Putamen (tissue), 1 donor: ENCODE data around the gene CRIP2.

Experiments used
- DNase-seq: peaks from one replicate; pipeline ENCODE4 v3.0.0-alpha.2; 2016; ENCODE audit warnings: low spot score

Gene CRIP2

DNA sequence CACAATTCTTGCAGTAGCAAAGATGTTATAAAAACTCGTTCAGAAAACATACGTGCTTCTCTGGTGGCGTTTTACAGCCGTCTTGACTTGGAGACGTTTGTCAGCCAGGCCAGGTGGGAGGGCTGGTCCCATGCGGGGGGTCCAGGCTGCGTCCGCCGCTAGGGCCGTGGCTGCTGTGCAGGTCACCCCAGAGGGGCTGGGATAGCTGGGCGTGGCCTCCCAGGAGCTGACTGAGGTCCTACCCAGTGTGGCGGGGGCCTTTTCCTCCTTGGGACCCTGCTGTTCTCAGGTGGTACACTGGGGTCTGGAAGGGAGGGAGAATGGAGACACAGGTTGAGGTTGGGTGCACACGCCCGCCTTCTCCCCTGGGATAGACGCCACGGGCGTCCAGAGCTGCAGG is 29.8 kb upstream of the CRIP2 start:
- no peak for DNase-seq

DNA sequence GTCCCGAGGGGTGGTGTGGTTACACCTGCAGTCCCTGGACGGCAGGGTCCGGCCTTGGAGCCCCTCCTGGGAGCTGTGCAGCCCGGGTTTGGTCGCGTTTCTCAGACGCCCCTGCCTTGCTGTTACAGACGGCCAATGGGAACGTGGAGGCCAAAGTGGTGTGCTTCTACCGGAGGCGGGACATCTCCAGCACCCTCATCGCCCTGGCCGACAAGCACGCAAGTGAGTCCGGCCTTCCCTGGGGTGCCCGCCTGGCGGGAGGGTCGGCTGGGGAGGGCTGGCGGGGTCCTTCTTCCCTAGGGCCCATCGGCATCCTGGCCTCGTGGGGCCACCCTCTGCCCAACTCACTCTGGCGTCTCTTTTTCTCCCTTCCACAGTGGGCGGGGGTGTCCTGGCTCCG is 29.3 kb upstream of the CRIP2 start:
- no peak for DNase-seq

- DNase-seq, result no peak
Measured at GRCh38 chr14:105445901-105446845, 28.4 kb upstream of the CRIP2 start.

DNA sequence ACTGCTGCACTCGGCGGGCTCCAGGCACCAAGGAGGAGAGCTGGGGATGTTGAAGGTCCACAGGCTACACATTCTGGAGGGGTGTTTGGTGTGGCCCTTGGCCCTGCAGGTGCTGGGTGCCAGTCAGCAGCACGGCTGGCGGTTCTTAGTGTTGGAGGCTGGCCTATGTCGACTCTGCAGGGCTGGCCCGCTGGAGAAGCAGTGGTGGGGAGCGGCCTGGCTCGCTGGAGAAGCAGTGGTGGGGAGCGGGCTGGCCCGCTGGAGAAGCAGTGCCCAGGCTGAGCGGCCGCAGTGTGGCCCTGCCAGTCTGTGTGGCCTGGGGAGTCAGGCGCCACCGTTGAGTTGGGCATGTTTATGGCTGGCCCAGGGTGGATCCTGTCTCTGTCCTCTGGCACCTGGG is 27.6 kb upstream of the CRIP2 start:
- DNase-seq, result no peak

DNA sequence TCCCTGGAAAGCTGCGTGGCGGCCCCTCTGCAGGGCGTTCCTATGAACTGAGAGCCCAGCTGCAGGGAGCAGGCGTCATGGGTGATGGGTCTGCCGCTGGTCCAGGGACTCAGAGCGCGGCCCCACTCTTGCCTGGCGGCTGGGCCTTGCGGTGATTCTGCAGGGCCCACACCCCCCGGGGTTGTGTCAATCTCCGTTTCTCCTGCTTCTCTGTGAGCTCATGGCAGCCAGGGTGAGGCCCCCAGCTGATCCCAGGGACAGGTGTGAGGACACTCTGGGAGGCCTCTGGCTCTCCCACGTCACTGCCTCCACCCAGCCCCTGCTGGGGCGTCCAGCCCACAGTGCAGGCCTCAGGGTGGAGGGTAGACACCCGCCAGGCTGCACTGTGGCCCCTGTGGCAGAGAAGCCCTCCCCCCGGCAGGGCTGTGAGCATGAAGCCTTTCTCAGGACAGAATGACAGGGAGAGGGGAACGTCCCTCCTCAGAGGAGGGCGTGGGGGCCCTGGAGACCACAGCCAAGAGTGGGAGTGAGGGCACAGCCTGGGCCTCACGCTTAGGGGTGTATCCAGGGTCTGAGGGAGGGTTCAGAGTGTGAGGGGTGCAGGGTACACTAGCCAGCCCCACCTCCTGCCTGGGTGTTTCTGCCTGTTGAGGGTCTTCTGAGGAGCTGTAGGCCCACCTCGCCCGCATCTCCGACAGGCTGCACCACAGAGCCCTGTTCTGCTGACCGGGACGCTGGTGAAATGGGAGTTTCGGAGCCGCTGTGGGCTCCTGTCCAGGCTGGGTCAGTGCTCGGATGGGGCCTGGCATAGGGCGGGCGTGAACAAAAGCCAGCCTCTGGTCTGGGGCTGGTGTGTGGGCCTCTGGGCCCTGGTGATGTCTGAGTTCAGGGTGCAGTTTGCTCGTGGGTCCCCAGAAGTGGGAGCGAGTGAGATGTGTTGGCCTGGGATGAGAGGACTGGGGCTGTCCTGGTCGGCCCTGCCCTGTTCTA is 26.7 kb upstream of the CRIP2 start:
- no peak for DNase-seq

DNA sequence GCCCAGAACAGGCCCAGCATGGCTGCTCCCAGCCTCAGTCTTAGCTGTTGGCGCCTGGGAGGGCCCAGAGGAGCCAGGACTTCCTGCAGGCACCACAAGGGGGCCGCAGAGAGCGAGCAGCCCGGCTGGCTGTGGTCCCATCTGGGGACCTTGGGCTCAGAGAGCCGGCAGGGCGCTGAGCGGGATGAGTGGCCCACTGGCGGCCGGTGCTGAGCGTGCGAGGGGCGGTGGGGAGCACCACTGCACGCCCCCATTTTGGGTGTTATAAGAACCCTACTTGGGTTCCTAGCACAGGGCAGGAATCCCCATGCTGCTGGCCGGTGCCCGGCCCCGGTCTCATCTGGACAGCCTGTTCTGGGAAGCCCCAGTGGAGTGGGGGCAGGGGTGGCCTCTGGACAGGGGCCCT is 25.9 kb upstream of the CRIP2 start:
- peak; percentile 68 for DNase-seq

DNA sequence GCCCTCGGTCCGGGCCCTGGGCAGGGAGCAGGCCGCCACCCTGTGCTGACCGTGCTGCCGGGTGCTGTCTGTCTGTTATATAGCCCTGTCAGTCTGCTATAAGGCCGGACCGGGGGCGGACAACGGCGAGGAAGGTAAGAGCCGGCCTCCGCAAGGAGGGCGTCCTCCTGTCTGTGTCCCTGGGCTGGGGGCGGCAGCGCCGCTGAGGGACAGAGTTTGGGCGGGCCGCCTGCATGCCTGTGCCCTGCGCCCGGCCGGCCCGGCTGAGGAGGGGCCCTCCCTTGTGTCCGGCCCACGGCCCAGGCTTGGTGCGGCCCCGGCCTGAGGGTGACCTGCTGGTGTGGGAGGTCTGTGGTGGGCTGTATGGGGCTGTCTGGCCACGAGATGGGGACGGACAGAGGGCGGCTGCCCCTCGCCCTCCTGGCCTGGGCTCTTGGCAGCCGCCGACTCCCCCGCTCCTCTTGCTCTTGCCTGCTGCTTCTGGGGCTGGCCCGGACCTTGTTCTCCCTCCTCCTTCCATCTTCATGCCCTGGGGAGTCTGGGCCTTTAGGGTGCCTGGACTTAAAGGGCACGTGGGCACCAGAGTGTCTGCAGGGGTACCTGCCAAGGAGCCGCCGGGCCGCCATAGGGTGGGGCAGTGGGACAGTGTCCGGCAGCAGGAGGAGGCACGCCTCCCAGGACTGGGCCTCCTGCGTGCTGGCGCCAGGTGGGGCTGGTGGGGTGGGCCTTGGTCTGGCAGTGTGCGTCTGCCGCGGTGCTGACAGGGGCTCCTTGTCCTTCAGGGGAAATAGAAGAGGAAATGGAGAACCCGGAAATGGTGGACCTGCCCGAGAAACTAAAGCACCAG is 25.1 kb upstream of the CRIP2 start:
- DNase-seq, result no peak

DNA sequence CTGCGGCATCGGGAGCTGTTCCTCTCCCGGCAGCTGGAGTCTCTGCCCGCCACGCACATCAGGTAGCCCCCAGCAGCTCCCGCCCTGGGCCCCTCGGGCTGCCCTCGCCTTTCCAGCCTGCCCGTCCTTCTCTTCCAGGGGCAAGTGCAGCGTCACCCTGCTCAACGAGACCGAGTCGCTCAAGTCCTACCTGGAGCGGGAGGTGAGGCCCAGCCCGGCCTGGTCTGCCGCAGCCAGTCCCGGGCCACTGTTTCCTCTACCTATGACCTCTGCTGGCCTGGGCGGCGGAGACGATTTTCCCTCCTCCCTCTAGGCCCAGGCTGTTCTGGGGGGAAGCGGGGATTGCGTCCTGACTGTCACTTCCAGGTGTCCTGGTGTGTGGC is 24.5 kb upstream of the CRIP2 start:
- DNase-seq, result no peak

DNA sequence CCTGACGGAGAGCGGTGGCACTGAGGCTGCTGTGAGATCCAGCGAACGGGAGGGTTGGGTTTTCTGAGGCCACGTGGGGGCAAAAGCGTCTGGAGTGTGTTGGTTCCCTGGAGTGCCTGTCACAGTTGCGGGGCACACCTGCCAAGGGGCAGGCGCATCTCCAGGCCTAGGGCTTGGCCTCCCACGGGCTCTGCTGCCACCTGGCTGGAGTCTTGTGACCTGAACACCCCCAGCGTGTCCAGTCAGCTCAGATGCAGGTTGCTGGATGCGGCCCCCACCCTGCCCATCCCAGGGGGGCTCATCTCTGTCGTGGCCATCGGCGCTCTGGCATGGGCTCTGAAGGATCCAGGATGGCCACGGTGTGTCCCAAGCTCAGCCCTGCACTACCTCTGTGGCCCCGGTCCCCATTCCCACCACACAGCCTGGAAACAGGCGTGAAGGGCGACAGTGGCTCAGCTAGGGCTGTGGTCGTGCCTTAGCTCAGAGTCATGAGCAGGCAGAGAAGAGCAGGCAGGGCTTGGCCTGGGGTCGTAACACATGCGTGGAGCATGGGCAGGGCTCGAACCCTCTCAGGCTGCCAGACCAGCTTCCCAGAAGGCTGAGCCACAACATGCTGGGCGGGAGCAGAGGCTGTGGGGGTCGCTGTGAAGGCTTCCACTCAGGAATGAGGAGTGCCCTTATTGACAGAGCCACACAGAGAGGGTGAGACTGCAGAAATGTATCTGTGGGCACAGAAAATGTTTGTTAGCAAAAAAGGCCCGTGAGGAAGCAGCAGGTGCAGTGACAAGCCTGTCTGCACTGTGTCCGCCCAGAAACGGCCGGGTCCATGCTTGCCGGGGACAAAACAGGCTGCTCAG is 23.5 kb upstream of the CRIP2 start:
- DNase-seq, result no peak

- no peak for DNase-seq
Measured at GRCh38 chr14:105452963-105453362, 21.7 kb upstream of the CRIP2 start.

DNA sequence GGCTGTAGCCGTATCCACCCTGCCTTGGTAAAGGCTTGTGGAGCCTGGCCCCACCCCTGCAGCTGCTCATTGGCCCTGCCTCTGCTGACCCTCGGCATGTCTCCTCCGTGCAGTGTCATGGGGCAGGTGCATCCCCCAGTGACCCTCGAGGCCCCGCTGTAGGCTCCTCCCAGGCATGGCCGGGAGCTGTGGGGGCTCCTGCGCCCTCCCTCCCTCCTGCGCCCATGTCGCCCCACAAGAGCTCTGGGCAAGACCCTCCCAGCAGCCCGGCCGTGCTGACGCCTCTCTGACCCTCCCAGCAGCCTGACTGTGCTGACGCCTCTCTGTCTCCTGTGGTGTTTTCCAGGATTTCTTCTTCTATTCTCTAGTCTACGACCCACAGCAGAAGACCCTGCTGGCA is 20.8 kb upstream of the CRIP2 start:
- no peak for DNase-seq

GRCh38 chr14:105455086-105455640 is 19.5 kb upstream of the CRIP2 start:
- peak; percentile 52 for DNase-seq

GRCh38 chr14:105455766-105456660 is 18.6 kb upstream of the CRIP2 start:
- no peak for DNase-seq

- no peak for DNase-seq
Measured at GRCh38 chr14:105456736-105457617, 17.6 kb upstream of the CRIP2 start.

- no peak for DNase-seq
Measured at GRCh38 chr14:105458010-105458409, 16.6 kb upstream of the CRIP2 start.

GRCh38 chr14:105458571-105458970 is 16.1 kb upstream of the CRIP2 start:
- DNase-seq, result no peak

DNA sequence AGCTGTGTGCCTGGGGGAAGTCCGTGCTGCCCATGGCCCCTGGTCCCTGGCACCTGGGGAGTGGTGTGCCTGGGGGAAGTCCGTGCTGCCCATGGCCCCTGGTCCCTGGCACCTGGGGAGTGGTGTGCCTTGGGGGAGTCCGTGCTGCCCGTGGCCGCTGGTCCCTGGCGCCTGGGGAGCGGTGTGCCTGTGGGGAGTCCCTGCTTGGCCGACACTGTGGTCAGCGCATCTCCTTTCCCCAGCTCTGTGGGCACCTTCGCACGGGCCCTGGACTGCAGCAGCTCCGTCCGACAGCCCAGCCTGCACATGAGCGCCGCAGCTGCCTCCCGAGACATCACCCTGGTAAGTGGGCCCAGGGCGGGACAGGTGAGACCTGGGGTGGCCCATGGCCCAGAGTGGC is 14.5 kb upstream of the CRIP2 start:
- DNase-seq, result no peak

DNA sequence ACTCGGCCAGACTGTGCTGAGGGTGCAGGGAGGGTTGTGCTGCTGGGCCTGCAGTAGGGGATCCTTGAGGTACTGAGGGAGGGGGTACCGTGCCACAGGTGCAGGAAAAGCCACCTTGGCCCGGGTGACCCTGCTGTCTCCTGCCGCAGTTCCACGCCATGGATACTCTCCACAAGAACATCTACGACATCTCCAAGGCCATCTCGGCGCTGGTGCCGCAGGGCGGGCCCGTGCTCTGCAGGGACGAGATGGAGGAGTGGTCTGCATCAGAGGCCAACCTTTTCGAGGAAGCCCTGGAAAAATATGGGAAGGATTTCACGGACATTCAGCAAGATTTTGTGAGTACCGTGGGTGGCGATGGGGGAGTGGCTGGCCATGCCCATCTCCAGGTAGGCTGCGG is 14.0 kb upstream of the CRIP2 start:
- no peak for DNase-seq

DNA sequence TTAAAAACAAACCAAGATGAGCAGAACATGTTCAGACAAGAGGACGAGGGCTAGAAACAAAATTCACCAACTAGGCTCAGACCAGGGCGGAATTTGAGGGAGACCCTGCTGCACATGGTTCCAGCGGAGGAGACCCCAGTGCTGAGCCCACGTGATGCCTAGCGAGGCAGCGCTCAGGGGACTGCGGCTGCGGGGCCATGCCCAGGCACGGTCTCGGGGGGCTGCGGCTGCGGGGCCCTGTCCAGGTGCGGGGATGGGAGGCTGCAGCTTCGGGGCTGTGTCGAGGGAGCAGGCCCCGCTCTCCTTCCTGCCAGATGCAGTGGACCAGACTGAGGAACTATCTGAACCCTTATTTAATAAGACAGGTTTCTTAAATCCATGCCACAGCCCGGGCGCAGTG is 12.7 kb upstream of the CRIP2 start:
- no peak for DNase-seq
